PC-9 (cell line): ENCODE results near the gene HSPA14.
"Not testable (repeated sequence)": the region's sequence is repeated elsewhere in the genome, so short reads cannot be mapped to it uniquely, and the experiment has no call there.

Source experiments
- EZH2 ChIP-seq: fragments of 200-600 bp; sonication (generic); IDR thresholded peaks from 2 replicates; pipeline ENCODE4 v1.8.0; 2017; ENCODE audit warnings: antibody characterized with exemption, low read depth
- TF ChIP-seq, protein P1 (sequence below): fragments of 200-600 bp; sonication (generic); conservative IDR thresholded peaks from 2 replicates; pipeline ENCODE4 v1.6.1; 2017; ENCODE audit warnings: mixed run types, antibody characterized with exemption, mild to moderate bottlenecking, moderate library complexity

DNA sequence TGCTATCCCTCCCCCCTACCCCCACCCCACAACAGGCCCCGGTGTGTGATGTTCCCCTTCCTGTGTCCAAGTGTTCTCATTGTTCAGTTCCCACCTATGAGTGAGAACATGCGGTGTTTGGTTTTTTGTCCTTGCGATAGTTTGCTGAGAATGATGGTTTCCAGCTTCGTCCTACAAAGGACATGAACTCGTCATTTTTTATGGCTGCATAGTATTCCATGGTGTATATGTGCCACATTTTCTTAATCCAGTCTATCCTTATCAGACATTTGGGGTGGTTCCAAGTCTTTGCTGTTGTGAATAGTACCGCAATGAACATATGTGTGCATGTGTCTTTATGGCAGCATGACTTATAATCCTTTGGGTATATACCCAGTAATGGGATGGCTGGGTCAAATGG lies 26.4 kb downstream of the HSPA14 start:
- not testable (repeated sequence) for TF ChIP-seq EZH2
- TF ChIP-seq, protein P1, sequence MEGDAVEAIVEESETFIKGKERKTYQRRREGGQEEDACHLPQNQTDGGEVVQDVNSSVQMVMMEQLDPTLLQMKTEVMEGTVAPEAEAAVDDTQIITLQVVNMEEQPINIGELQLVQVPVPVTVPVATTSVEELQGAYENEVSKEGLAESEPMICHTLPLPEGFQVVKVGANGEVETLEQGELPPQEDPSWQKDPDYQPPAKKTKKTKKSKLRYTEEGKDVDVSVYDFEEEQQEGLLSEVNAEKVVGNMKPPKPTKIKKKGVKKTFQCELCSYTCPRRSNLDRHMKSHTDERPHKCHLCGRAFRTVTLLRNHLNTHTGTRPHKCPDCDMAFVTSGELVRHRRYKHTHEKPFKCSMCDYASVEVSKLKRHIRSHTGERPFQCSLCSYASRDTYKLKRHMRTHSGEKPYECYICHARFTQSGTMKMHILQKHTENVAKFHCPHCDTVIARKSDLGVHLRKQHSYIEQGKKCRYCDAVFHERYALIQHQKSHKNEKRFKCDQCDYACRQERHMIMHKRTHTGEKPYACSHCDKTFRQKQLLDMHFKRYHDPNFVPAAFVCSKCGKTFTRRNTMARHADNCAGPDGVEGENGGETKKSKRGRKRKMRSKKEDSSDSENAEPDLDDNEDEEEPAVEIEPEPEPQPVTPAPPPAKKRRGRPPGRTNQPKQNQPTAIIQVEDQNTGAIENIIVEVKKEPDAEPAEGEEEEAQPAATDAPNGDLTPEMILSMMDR: not testable (repeated sequence)
